NAMALWA (cell line): ENCODE results near the gene LPP.

ENCODE experiments used
- DNase-seq: peaks from one replicate; pipeline ENCODE4 v3.0.0-alpha.2; 2015; ENCODE audit warnings: low spot score

Gene LPP

GRCh38 chr3:188712991-188713390, 559.0 kb downstream of the LPP start:
- DNase-seq = no peak

DNA sequence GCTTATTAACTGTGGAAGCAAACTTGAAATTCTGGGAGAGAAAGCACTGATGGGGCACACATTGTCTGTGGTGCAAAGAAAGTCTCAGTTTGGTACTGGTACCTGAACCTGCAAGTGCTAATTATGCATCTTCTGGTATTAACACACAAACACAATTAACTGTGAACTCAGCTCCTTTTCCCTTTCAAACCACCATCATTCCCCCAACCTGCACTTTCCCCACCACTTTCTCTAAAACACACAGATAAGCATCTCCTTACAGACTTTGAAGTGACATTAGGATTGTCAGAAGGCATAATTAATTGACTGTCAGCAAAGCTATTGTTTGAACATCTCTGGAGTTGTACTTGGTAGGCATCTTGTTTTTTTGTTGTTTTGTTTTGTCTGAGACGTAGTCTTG, 565.6 kb downstream of the LPP start:
- DNase-seq = no peak

DNA sequence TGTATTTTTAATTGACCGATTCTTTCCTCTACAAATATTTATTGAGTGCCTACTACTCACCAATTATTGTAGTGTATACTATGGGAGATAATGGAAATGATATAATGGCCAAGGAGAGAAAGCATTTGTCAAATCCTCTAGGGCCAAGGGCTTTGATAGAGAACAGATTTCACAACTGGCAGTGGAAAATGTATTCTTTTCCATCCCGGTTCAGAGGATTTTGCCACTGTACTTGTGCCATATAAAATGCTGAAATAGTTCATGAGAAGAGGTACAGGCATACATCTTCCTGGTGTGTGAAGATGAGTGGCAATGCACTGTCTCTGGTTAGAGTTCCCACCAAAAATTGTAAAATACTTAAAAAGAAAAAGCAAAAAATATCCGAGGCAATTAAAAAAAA, 566.3 kb downstream of the LPP start:
- DNase-seq = no peak

- no peak for DNase-seq
Observed at GRCh38 chr3:188720636-188721035, 566.7 kb downstream of the LPP start.

- DNase-seq = no peak
Observed at GRCh38 chr3:188721312-188721711, 567.4 kb downstream of the LPP start.

GRCh38 chr3:188721990-188722389, 568.0 kb downstream of the LPP start:
- no peak for DNase-seq

GRCh38 chr3:188722963-188723362, 569.0 kb downstream of the LPP start:
- DNase-seq = no peak

- DNase-seq = no peak
Observed at GRCh38 chr3:188727052-188727451, 573.1 kb downstream of the LPP start.

DNA sequence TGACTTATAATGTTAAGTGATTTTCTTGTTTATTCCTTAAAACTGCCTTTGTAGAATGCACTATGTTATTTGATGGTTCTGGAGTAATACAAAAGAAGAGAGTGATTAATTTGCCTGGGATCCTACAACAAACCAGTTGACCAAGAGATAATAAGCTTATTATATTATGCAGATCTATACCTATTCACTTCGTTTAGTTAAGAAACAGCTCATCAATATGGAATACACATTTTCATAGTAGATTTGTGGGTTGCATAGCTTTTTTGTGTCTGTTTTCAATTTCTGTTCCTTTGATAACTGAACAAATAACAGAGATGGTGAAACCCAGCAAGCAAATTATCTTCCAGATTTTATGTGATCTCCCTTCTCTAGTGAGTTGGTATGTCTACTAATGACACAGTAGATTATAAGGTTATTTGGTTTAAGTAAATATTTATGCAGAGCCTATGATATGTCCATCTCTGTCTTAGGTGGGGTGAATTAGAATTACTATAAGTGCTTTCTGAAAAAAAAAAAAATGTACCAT, 574.5 kb downstream of the LPP start:
- no peak for DNase-seq

GRCh38 chr3:188729422-188729821, 575.5 kb downstream of the LPP start:
- peak; percentile 12 for DNase-seq

- DNase-seq = no peak
Observed at GRCh38 chr3:188734395-188734794, 580.4 kb downstream of the LPP start.

DNA sequence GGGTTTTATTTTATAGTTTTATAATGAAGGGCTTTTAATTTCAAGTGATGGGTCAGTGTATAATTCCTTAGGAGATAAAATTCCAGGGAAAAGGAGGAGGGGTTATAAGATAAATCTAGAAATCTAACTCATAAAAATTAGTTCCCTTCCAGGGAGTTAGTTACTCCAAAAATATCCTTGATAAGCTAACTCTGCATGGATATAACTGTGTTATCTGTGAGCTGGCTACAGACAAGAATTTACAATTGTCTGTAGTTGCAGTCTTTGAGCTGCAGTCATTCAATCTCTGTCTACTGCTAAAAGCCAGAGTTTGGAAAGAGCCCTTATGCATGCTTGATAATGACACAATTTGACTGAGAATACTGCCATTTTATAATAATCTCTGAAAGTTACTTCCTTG, 585.6 kb downstream of the LPP start:
- no peak for DNase-seq

DNA sequence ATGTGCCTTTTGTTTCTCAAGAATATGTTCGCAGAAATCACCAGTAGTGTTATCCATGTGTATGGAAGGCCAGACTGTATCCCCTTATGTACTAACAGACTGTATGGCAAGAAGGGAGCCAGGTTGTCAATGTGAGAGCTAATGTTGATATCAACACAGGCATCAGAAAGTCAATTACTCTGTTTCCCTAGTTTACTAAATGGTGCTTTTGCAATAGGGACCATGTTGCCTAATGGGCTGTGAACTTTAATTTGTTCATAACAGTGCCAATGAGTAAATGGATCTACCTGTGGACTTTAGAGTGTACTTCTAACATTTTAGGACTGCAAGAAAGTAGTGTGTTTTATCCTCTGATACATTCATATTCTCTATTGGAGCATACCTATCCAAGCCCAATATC, 586.1 kb downstream of the LPP start:
- DNase-seq = no peak

- no peak for DNase-seq
Observed at GRCh38 chr3:188742755-188743550, 589.0 kb downstream of the LPP start.

GRCh38 chr3:188744166-188744565, 590.2 kb downstream of the LPP start:
- no peak for DNase-seq

DNA sequence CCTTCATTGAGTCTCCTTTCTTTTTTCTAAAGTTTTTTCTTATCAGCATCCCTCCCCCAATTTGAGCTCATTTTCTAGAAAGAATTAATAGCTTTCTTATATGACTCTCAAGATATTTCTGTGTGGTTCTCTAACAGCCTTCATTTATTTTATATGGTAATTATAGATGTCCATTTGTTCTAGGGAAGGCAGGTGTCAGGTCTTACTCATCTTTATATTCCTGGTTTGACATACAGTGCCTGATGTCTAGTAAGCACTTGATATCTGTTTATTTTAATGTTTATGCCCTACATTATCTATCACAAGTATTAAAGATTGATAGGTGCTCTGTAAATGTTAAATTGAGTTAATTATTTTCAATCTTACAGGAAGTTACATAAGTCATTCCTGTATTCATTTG, 591.1 kb downstream of the LPP start:
- no peak for DNase-seq

- no peak for DNase-seq
Observed at GRCh38 chr3:188746291-188746783, 592.4 kb downstream of the LPP start.

DNA sequence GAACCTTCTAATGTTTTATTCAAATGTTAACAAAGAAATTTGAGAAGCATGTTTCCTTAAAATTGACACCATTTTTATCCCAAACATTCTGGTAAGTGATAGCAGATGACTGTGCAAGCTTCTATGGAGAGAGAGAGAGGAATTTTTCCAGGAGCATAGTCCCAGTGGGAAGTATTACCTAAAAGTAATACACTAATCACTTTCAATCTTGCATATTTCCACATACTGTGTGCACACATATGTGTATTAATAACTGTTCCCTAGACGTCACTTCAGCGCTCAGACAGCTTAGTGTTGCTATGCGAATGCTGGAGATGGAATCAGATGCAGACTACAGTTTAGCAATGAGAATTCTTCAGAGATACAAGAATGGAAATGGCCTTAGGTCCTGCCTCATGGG, 593.5 kb downstream of the LPP start:
- no peak for DNase-seq

DNA sequence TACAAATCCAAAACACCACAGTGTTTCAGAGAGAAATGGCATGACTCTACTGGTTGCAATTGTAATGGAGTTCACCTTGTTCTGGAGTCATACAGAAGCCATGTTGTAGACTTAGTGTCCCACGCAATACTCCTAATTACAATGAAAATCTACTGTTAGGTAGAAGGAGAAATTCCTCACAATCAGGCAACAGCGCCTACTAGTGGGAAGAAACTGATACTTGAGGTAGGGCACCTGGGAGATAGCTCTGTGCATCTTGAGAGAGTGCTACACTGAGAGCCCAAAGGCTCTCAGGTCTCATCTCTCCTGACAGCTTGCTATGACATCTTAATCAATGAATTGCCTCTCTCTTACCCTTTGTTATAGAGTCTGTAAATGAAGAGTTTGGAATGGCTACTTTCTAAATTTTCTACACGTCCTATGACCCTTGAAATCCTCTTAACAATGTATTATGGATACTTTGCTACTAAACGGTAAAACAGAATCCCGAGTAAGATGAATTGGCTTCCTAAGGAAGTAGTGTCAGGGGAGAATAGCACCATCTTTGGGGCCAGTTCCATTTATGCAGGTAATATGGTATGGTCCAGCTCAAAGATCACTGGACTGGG, 595.2 kb downstream of the LPP start:
- peak; percentile 70 for DNase-seq

DNA sequence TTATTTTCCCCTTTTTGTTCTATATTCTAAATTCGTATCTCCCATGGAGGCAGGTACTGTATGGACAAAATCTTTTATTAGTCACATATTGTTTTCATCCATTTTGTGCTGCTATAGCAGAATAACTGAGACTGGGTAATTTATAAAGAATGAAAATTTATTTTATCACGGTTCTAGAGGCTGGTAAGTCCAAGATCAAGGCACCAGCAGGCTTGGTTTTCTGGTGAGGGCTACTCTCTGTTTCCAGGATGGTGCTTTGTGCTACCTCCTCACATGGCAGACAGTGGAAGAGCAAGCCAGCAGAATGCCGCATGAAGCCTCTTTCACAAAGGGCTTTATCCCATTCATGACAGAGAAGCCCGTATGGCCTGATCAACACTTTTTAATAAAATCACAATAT, 595.9 kb downstream of the LPP start:
- DNase-seq = no peak

- no peak for DNase-seq
Observed at GRCh38 chr3:188750617-188751016, 596.7 kb downstream of the LPP start.

DNA sequence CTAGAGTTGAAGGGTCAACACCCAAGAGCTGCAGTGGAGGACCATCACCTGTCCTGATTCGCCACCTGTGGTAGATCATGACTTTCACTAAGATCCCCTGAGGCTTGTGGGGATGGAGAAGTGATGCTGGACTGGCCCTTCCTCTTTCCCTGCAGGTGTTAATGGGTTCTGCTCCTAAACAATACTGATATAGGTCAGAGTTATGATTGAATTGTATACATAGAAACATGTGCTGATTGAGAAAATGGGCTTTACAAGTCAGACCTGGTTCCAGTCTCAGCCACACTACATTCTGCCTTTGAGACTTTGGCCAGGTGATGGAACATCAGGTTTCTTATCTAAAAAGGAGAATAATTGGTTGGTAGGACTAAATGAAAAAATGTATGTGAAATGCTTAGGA, 598.9 kb downstream of the LPP start:
- peak; percentile 53 for DNase-seq

GRCh38 chr3:188754267-188754666, 600.3 kb downstream of the LPP start:
- peak; percentile 60 for DNase-seq
